GM10248 (cell line): ENCODE measurements around the gene SHC1.

Experiments used
- CTCF ChIA-PET: fragments of 300-600 bp; sonication (Branson Sonifier 250); formaldehyde crosslinking; extraction: SDS; loops from one replicate; lab custom pipeline; 2021; ENCODE audit warnings: antibody characterized with exemption; lab: Yijun Ruan, JAX
- POLR2A ChIA-PET: fragments of 350-650 bp; sonication (Branson Sonifier 250); formaldehyde crosslinking; extraction: SDS; loops from one replicate; lab custom pipeline; 2020; ENCODE audit warnings: antibody characterized with exemption; lab: Yijun Ruan, JAX
- DNase-seq: peaks from one replicate; pipeline ENCODE4 v3.0.0; 2012; ENCODE audit errors: extremely low spot score
- TF ChIP-seq, protein P1 (sequence below): IDR thresholded peaks from 2 replicates; pipeline ENCODE4 v1.5.1; 2012; ENCODE audit warnings: mild to moderate bottlenecking, low read depth; ENCODE audit errors: extremely low read depth, missing control alignments, control extremely low read depth

Gene SHC1

DNA sequence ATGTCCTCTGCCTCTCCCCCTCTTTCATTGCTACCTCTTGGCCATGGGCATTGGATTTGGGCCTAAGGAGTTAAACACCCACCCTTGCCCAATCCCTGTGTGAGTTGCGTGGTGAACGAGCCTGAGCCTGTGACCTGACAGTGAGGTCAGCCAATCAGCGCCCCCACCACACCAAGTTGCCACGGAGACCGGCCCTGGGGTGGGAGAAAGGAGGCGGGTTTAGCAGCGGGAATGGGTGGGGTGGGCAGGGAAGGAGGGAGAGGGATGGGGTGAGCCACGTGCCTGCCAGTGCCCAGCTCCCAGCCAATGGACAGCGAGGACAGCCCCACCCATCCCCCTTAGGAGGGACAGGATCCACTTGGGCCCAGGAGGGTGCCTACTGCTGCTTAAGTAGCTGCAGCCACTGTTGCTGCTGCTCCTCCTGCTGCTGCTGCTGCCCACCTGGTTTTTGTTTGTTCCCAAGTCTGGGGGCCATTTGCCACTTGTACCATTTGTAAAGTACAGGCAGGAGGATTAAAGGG is 41.5 kb upstream of the SHC1 start:
- ChIA-PET POLR2A (no interaction called here), CTCF (interaction anchor here (1.2 to 13.5 kb wide), 4 partner anchors 14 to 453 kb away, joined by 3 to 175 read pairs (median 4); partner anchors contain the start of genes LENEP and ZBTB7B)
- TF ChIP-seq, protein P1, sequence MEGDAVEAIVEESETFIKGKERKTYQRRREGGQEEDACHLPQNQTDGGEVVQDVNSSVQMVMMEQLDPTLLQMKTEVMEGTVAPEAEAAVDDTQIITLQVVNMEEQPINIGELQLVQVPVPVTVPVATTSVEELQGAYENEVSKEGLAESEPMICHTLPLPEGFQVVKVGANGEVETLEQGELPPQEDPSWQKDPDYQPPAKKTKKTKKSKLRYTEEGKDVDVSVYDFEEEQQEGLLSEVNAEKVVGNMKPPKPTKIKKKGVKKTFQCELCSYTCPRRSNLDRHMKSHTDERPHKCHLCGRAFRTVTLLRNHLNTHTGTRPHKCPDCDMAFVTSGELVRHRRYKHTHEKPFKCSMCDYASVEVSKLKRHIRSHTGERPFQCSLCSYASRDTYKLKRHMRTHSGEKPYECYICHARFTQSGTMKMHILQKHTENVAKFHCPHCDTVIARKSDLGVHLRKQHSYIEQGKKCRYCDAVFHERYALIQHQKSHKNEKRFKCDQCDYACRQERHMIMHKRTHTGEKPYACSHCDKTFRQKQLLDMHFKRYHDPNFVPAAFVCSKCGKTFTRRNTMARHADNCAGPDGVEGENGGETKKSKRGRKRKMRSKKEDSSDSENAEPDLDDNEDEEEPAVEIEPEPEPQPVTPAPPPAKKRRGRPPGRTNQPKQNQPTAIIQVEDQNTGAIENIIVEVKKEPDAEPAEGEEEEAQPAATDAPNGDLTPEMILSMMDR, result no peak
- DNase-seq, result no peak

DNA sequence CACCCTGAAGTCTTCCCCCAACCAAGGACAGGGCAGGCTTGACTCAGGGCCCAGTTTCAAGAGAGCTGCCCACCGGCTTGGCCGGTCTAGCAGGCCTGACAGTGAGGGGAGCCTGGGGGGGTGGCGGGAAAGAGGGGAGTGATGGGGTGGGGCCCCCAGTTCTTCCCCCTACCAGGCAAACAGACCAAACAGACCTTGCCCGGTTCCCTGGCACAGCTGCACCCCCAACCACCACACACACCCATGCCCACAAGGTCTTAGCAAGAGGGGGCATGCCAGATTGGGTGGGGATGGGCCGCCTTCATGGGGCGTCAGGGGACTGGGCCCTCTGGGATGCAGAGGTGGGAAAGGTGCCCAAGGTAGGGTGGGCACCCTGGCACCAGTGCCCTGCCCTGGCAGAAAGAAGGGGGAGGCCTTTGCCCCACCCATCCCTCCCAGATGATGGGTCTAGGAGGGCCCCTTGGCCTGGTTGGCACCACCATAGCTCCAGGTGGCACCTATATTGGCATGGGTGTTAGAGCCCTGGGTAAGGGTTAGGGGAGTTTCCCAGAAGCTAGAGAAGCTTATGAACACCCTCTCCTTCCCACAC is 41.0 kb upstream of the SHC1 start:
- TF ChIP-seq, protein P1, result no peak
- ChIA-PET CTCF (interaction anchor here (1.2 to 13.5 kb wide), 4 partner anchors 13 to 74 kb away, joined by 3 to 175 read pairs (median 4); partner anchors contain the start of genes LENEP and ZBTB7B), POLR2A (interaction anchor here (0.5 kb wide), 1 partner anchor 35 kb away, joined by 4 read pairs; no protein-coding TSS in a partner anchor)
- no peak for DNase-seq

DNA sequence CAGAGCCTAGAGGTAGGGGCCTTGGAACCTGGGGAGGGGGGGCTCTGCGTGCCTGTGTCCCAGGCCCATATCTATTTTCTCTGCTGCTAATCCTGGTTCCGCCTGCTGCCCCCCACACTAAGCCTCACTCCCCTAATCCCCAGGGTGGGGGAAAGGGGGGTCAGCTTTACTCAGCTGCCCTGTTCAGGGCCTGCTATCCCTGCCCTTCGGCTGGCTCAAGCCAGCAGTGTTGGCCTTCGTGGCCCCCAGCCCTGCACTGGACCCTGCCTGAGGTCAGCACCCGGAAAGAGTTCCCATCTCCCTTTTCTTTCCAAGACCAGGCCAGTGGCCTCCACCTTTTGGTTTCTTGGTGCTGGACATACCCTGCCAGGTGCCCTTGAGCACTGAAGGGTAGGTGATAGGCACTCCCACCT is 40.5 kb upstream of the SHC1 start:
- POLR2A ChIA-PET, result no interaction called here
- TF ChIP-seq, protein P1, result no peak
- no peak for DNase-seq
- CTCF ChIA-PET, result interaction anchor here (1.2 to 13.5 kb wide), 3 partner anchors 13 to 74 kb away, joined by 3 to 175 read pairs (median 4); partner anchors contain the start of genes LENEP, PYGO2 and ZBTB7B

DNA sequence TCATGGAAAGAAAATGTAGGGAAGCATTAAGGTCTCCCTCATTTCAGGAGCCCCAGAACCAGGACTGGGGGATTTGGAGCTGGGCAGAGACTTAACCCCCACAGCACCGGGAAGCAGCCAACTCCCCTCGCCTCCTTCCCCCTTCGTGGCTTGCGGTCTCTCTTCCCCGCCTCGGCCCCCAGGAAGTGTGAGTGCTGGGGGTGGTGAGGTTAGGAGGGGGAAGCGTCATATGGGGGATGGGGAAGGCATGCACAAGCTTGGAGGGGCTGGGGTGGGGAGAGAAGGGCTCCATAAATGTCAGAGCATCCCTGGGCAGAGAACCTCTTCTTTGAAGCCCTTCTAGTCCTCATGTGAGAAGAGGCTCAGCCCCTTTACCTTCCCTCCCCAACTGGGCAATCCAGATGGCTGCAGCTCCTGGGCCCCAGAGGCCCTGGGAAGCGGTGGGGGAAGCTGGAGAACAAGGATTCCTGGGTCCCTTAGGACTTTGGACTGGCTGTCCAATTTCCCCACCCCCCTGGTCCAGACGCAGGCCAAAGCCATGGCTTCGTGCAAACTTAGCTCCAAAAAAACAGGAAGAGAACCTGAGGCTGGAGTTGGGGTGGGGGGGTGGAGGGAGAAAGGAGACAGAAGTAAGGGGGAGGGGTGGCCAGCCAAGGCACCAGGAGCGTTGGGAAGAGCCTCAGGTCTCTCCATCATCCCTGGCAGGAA is 39.8 kb upstream of the SHC1 start:
- no peak for DNase-seq
- ChIA-PET POLR2A (no interaction called here), CTCF (interaction anchor here (1.2 to 13.5 kb wide), 3 partner anchors 12 to 75 kb away, joined by 3 to 175 read pairs (median 4); partner anchors contain the start of genes LENEP, PYGO2 and ZBTB7B)
- TF ChIP-seq, protein P1, result no peak

DNA sequence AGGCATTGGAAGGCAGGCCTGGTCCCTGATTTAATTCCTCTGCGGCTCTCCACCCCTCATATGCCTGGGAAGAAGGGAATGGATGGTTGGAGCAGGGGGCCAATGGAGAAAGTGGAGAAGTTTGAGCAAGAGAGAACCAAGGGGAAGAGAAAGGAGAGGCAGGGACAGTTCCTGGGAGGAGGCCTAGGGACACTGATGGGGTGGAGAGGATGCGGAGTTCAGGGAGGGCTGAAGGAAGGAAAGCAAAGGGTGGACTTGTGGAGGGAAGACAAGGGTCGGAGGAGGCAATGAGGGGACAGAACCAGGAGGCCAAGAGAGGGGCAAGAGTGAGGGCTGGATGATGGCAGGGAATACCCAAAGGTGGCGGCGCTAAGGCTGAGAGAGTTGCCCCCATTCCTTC is 39.2 kb upstream of the SHC1 start:
- ChIA-PET CTCF (interaction anchor here (13.5 kb wide), 1 partner anchor 11 kb away, joined by 175 read pairs; the partner anchor contains the start of genes LENEP and ZBTB7B), POLR2A (no interaction called here)
- DNase-seq, result no peak
- TF ChIP-seq, protein P1, result no peak

DNA sequence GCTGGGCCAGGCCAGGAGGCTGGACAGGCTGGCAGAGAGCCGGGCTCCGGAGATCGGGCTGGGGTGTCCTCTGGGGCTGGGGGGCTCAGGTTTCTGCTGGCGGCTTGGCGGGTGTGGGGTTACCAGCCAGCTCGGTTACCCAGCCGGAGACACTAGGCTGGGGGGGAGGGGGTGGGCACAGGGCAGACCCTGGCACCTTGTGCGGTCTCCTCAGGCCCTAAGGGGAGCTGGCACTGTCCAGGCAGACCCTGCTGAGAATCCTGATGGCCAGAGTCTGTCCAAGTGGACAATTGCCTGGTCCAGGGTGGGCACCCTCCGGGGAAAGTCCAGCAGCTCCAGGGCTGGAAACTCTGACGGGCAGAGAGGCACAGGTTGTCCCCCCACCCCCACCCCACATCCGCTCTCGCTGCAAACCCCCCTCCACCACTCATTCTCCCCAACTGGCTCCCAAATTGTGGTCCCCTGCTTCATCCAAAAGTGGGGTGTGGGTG is 38.7 kb upstream of the SHC1 start:
- POLR2A ChIA-PET, result interaction anchor here (0.6 kb wide), 1 partner anchor 49 kb away, joined by 8 read pairs; no protein-coding TSS in a partner anchor
- DNase-seq, result no peak
- CTCF ChIA-PET, result interaction anchor here (3.9 kb wide), 1 partner anchor 7 kb away, joined by 48 read pairs; no protein-coding TSS in a partner anchor
- TF ChIP-seq, protein P1, result no peak
